WTC11 (cell line): Measurements from ENCODE around the gene ATP2C1. TPM values are rescaled to one million over a fixed set of nuclear protein-coding genes. Genes with fewer than 3 reads are reported as not detected.

ENCODE experiments used
- ATAC-seq: fragments of 200-7000 bp; cut with Tn5 transposase; 2 replicates; pipeline ENCODE4 v1.10.0; 2021; ENCODE audit warnings: mild to moderate bottlenecking, moderate library complexity
- CTCF ChIA-PET: fragments of 300-600 bp; sonication (Branson Sonifier 250); formaldehyde crosslinking; loops from one replicate; lab custom pipeline; 2021; ENCODE audit warnings: antibody characterized with exemption; lab: Charles Lee
- POLR2A ChIA-PET: fragments of 350-600 bp; sonication (Branson Sonifier 250); formaldehyde crosslinking; loops from one replicate; lab custom pipeline; 2021; ENCODE audit warnings: antibody characterized with exemption; lab: Charles Lee
- DNase-seq: peaks from one replicate; pipeline ENCODE4 v3.0.0; 2021; ENCODE audit warnings: low spot score
- H3K27ac Mint-ChIP-seq: 2 replicates; pipeline ENCODE4 v1.8.0; 2021; ENCODE audit warnings: mixed read lengths
- H3K27me3 Mint-ChIP-seq: 2 replicates; pipeline ENCODE4 v1.8.0; 2021; ENCODE audit warnings: low read depth, mild to moderate bottlenecking, moderate library complexity, mixed read lengths
- H3K36me3 Mint-ChIP-seq: 2 replicates; pipeline ENCODE4 v1.8.0; 2021; ENCODE audit warnings: mixed read lengths
- H3K4me1 Mint-ChIP-seq: 2 replicates; pipeline ENCODE4 v1.8.0; 2022; ENCODE audit warnings: mixed read lengths
- H3K4me3 Mint-ChIP-seq: 2 replicates; pipeline ENCODE4 v1.8.0; 2021; ENCODE audit warnings: mild to moderate bottlenecking, moderate library complexity, mixed read lengths
- H3K9me3 Mint-ChIP-seq: 2 replicates; pipeline ENCODE4 v1.8.0; 2021; ENCODE audit warnings: mixed read lengths
- CREB1 ChIP-seq: sonication (generic); formaldehyde crosslinking; IDR thresholded peaks from 2 replicates; pipeline ENCODE4 v1.8.0; 2023; ENCODE audit warnings: mild to moderate bottlenecking, missing genetic modification reagents
- GTF2I ChIP-seq: fragments of 250-450 bp; sonication (Bioruptor Pico); conservative IDR thresholded peaks from 2 replicates; pipeline ENCODE4 v1.4.0; 2021; ENCODE audit warnings: mild to moderate bottlenecking
- HMGA2 ChIP-seq: fragments of 250-450 bp; sonication (Bioruptor Pico); IDR thresholded peaks from 2 replicates; pipeline ENCODE4 v1.4.0; 2021; ENCODE audit warnings: mild to moderate bottlenecking, moderate library complexity
- JAZF1 ChIP-seq: fragments of 250-450 bp; sonication (Bioruptor Pico); IDR thresholded peaks from 2 replicates; pipeline ENCODE4 v1.9.0; 2021; ENCODE audit warnings: moderate library complexity, mild to moderate bottlenecking, inconsistent platforms
- MXD4 ChIP-seq: fragments of 250-450 bp; sonication (Bioruptor Pico); IDR thresholded peaks from 2 replicates; pipeline ENCODE4 v1.8.0; 2021; ENCODE audit warnings: mild to moderate bottlenecking, moderate library complexity, borderline replicate concordance
- NFATC4 ChIP-seq: fragments of 250-450 bp; sonication (Bioruptor Pico); IDR thresholded peaks from 2 replicates; pipeline ENCODE4 v1.9.0; 2021; ENCODE audit warnings: mild to moderate bottlenecking
- NFE2L1 ChIP-seq: sonication (generic); formaldehyde crosslinking; IDR thresholded peaks from 2 replicates; pipeline ENCODE4 v1.8.1; 2023; ENCODE audit warnings: missing genetic modification reagents
- OVOL2 ChIP-seq: fragments of 250-450 bp; sonication (Bioruptor Pico); IDR thresholded peaks from 2 replicates; pipeline ENCODE4 v1.9.0; 2021; ENCODE audit warnings: mild to moderate bottlenecking, borderline replicate concordance
- RORB ChIP-seq: fragments of 250-450 bp; sonication (Bioruptor Pico); IDR thresholded peaks from 2 replicates; pipeline ENCODE4 v1.9.0; 2021; ENCODE audit warnings: mild to moderate bottlenecking
- SMAD3 ChIP-seq: sonication (generic); formaldehyde crosslinking; IDR thresholded peaks from 2 replicates; pipeline ENCODE4 v1.8.0; 2022; ENCODE audit warnings: missing genetic modification reagents, mild to moderate bottlenecking, borderline replicate concordance
- SMAD4 ChIP-seq: sonication (generic); formaldehyde crosslinking; IDR thresholded peaks from 2 replicates; pipeline ENCODE4 v1.8.0; 2022; ENCODE audit warnings: mild to moderate bottlenecking, missing genetic modification reagents
- TCF7 ChIP-seq: sonication (generic); formaldehyde crosslinking; IDR thresholded peaks from 2 replicates; pipeline ENCODE4 v1.8.0; 2022; ENCODE audit warnings: mild to moderate bottlenecking, low read depth, missing genetic modification reagents, moderate library complexity
- TEAD4 ChIP-seq: sonication (generic); formaldehyde crosslinking; IDR thresholded peaks from 2 replicates; pipeline ENCODE4 v1.8.0; 2022; ENCODE audit warnings: mild to moderate bottlenecking, missing genetic modification reagents
- ZNF138 ChIP-seq: sonication (generic); formaldehyde crosslinking; conservative IDR thresholded peaks from 2 replicates; pipeline ENCODE4 v1.8.1; 2022; ENCODE audit warnings: mild to moderate bottlenecking, moderate library complexity, missing genetic modification reagents
- ZNF219 ChIP-seq: sonication (generic); formaldehyde crosslinking; IDR thresholded peaks from 2 replicates; pipeline ENCODE4 v1.8.0; 2023; ENCODE audit warnings: missing genetic modification reagents, mild to moderate bottlenecking, borderline replicate concordance
- ZNF232 ChIP-seq: sonication (generic); formaldehyde crosslinking; IDR thresholded peaks from 2 replicates; pipeline ENCODE4 v1.8.0; 2022; ENCODE audit warnings: mild to moderate bottlenecking, missing genetic modification reagents
- ZNF416 ChIP-seq: fragments of 250-450 bp; sonication (Bioruptor Pico); IDR thresholded peaks from 2 replicates; pipeline ENCODE4 v1.9.0; 2021; ENCODE audit warnings: mild to moderate bottlenecking, inconsistent platforms
- total RNA-seq: library from RNA; stranded (reverse); gene quantifications from 3 replicates; pipeline ENCODE4 v1.2.3, GENCODE V29; 2021
- TF ChIP-seq, protein P1 (sequence below): fragments of 250-450 bp; sonication (Bioruptor Pico); IDR thresholded peaks from 2 replicates; pipeline ENCODE4 v1.9.0; 2021; ENCODE audit warnings: mild to moderate bottlenecking
- TF ChIP-seq, protein P2 (sequence below): sonication (generic); formaldehyde crosslinking; IDR thresholded peaks from 2 replicates; pipeline ENCODE4 v1.8.0; 2022; ENCODE audit warnings: mild to moderate bottlenecking, missing genetic modification reagents
- TF ChIP-seq, protein P3 (sequence below): sonication (generic); formaldehyde crosslinking; IDR thresholded peaks from 2 replicates; pipeline ENCODE4 v1.8.0; 2023; ENCODE audit warnings: missing genetic modification reagents
- TF ChIP-seq, protein P4 (sequence below): fragments of 250-450 bp; sonication (Bioruptor Pico); IDR thresholded peaks from 2 replicates; pipeline ENCODE4 v1.9.0; 2021; ENCODE audit warnings: mild to moderate bottlenecking, borderline replicate concordance
- TF ChIP-seq, protein P5 (sequence below): fragments of 250-450 bp; sonication (Bioruptor Pico); IDR thresholded peaks from 2 replicates; pipeline ENCODE4 v1.9.0; 2021; ENCODE audit warnings: mild to moderate bottlenecking
- TF ChIP-seq, protein P6 (sequence below): sonication (generic); formaldehyde crosslinking; IDR thresholded peaks from 2 replicates; pipeline ENCODE4 v1.8.1; 2022; ENCODE audit warnings: mild to moderate bottlenecking, moderate library complexity, missing genetic modification reagents
- TF ChIP-seq, protein P7 (sequence below): sonication (generic); formaldehyde crosslinking; IDR thresholded peaks from 2 replicates; pipeline ENCODE4 v1.8.1; 2022; ENCODE audit warnings: mild to moderate bottlenecking, missing genetic modification reagents, moderate library complexity, borderline replicate concordance
- TF ChIP-seq, protein P8 (sequence below): sonication (generic); formaldehyde crosslinking; IDR thresholded peaks from 2 replicates; pipeline ENCODE4 v1.8.1; 2023; ENCODE audit warnings: mild to moderate bottlenecking, missing genetic modification reagents, moderate library complexity

Gene ATP2C1
- total RNA-seq, 1 experiment from 2014 or later, result 62.5 TPM

DNA sequence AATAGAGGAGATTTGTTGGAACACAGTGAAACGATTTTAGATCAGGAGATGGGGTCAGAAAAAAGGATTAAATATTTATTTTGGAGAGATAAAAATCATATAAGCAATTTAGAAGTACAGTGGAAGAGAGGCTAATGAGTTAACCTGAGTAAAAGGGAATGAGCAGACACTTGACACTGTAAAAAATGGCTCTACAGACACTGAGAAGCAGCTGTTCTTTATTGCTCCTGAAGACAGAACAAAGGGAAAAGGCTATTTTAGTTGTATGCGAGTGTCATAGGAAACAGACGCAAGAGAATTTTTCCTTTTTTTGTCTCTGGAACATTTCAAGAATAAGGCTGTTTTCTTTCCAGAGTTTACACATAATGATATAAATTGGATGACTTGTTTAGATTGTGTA lies 98.5 kb downstream of the ATP2C1 start:
- no peak for TF ChIP-seq CREB1
- TF ChIP-seq TCF7 (CRISPR knock-in tag), result no peak
- TF ChIP-seq, protein P1, sequence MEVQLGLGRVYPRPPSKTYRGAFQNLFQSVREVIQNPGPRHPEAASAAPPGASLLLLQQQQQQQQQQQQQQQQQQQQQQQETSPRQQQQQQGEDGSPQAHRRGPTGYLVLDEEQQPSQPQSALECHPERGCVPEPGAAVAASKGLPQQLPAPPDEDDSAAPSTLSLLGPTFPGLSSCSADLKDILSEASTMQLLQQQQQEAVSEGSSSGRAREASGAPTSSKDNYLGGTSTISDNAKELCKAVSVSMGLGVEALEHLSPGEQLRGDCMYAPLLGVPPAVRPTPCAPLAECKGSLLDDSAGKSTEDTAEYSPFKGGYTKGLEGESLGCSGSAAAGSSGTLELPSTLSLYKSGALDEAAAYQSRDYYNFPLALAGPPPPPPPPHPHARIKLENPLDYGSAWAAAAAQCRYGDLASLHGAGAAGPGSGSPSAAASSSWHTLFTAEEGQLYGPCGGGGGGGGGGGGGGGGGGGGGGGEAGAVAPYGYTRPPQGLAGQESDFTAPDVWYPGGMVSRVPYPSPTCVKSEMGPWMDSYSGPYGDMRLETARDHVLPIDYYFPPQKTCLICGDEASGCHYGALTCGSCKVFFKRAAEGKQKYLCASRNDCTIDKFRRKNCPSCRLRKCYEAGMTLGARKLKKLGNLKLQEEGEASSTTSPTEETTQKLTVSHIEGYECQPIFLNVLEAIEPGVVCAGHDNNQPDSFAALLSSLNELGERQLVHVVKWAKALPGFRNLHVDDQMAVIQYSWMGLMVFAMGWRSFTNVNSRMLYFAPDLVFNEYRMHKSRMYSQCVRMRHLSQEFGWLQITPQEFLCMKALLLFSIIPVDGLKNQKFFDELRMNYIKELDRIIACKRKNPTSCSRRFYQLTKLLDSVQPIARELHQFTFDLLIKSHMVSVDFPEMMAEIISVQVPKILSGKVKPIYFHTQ (CRISPR knock-in tag), result no peak
- TF ChIP-seq NFE2L1 (CRISPR knock-in tag), result no peak
- TF ChIP-seq JAZF1 (CRISPR knock-in tag), result no peak
- no peak for TF ChIP-seq OVOL2 (CRISPR knock-in tag)
- TF ChIP-seq ZNF416 (CRISPR knock-in tag), result no peak
- no peak for TF ChIP-seq GTF2I (CRISPR knock-in tag)
- TF ChIP-seq ZNF219 (CRISPR knock-in tag), result no peak
- no peak for TF ChIP-seq SMAD3 (CRISPR knock-in tag)
- TF ChIP-seq ZNF138, result no peak
- no peak for TF ChIP-seq MXD4 (CRISPR knock-in tag)
- TF ChIP-seq, protein P2, sequence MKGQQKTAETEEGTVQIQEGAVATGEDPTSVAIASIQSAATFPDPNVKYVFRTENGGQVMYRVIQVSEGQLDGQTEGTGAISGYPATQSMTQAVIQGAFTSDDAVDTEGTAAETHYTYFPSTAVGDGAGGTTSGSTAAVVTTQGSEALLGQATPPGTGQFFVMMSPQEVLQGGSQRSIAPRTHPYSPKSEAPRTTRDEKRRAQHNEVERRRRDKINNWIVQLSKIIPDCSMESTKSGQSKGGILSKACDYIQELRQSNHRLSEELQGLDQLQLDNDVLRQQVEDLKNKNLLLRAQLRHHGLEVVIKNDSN (CRISPR knock-in tag), result no peak
- TF ChIP-seq SMAD4 (CRISPR knock-in tag), result no peak
- TF ChIP-seq RORB (CRISPR knock-in tag), result no peak
- TF ChIP-seq ZNF232, result no peak
- TF ChIP-seq, protein P3, sequence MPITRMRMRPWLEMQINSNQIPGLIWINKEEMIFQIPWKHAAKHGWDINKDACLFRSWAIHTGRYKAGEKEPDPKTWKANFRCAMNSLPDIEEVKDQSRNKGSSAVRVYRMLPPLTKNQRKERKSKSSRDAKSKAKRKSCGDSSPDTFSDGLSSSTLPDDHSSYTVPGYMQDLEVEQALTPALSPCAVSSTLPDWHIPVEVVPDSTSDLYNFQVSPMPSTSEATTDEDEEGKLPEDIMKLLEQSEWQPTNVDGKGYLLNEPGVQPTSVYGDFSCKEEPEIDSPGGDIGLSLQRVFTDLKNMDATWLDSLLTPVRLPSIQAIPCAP, result no peak
- TF ChIP-seq, protein P4, sequence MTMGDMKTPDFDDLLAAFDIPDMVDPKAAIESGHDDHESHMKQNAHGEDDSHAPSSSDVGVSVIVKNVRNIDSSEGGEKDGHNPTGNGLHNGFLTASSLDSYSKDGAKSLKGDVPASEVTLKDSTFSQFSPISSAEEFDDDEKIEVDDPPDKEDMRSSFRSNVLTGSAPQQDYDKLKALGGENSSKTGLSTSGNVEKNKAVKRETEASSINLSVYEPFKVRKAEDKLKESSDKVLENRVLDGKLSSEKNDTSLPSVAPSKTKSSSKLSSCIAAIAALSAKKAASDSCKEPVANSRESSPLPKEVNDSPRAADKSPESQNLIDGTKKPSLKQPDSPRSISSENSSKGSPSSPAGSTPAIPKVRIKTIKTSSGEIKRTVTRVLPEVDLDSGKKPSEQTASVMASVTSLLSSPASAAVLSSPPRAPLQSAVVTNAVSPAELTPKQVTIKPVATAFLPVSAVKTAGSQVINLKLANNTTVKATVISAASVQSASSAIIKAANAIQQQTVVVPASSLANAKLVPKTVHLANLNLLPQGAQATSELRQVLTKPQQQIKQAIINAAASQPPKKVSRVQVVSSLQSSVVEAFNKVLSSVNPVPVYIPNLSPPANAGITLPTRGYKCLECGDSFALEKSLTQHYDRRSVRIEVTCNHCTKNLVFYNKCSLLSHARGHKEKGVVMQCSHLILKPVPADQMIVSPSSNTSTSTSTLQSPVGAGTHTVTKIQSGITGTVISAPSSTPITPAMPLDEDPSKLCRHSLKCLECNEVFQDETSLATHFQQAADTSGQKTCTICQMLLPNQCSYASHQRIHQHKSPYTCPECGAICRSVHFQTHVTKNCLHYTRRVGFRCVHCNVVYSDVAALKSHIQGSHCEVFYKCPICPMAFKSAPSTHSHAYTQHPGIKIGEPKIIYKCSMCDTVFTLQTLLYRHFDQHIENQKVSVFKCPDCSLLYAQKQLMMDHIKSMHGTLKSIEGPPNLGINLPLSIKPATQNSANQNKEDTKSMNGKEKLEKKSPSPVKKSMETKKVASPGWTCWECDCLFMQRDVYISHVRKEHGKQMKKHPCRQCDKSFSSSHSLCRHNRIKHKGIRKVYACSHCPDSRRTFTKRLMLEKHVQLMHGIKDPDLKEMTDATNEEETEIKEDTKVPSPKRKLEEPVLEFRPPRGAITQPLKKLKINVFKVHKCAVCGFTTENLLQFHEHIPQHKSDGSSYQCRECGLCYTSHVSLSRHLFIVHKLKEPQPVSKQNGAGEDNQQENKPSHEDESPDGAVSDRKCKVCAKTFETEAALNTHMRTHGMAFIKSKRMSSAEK (CRISPR knock-in tag), result no peak
- TF ChIP-seq, protein P5, sequence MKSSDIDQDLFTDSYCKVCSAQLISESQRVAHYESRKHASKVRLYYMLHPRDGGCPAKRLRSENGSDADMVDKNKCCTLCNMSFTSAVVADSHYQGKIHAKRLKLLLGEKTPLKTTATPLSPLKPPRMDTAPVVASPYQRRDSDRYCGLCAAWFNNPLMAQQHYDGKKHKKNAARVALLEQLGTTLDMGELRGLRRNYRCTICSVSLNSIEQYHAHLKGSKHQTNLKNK (CRISPR knock-in tag), result no peak
- ATAC-seq (no peak), DNase-seq (no peak)
- ChIA-PET CTCF (no interaction called here), POLR2A (no interaction called here)
- Mint-ChIP-seq H3K27me3 (no peaks in the 10 kb centered on the region), H3K4me3 (no peak overlapping the region), H3K4me1 (peaks cover 3% of the 10 kb centered on the region; the same call in 1 of the 2 replicates), H3K9me3 (peaks cover 4% of the 10 kb centered on the region), H3K36me3 (peaks cover 23% of the 10 kb centered on the region), H3K27ac (no peak overlapping the region)

DNA sequence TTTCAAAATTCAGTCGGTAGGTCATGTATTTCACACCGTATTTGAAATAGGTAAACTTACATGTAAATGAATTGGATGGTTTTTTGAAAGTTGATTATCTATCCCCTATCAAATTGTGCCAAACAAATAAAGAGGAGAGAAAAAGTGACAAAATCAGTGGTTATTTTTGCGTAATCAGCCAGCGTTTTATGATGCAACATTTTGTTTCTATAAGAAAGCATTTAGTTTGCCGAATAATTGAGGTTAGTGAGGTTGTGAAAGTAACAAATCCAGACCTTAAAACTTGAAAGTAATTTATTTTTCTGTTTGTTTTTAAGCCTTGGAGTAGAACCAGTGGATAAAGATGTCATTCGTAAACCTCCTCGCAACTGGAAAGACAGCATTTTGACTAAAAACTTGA lies 103.4 kb downstream of the ATP2C1 start:
- H3K27me3 Mint-ChIP-seq, result no peaks in the 10 kb centered on the region
- H3K27ac Mint-ChIP-seq, result no peak overlapping the region
- CTCF ChIA-PET, result no interaction called here
- POLR2A ChIA-PET, result no interaction called here
- H3K9me3 Mint-ChIP-seq, result no peaks in the 10 kb centered on the region
- ATAC-seq (no peak), DNase-seq (no peak)
- H3K4me3 Mint-ChIP-seq, result no peak overlapping the region
- peaks cover 26% of the 10 kb centered on the region for H3K36me3 Mint-ChIP-seq
- H3K4me1 Mint-ChIP-seq, result no peaks in the 10 kb centered on the region
- no peak for TF ChIP-seq TEAD4 (CRISPR knock-in tag)
- TF ChIP-seq, protein P2 (CRISPR knock-in tag), result no peak
- TF ChIP-seq, protein P6, sequence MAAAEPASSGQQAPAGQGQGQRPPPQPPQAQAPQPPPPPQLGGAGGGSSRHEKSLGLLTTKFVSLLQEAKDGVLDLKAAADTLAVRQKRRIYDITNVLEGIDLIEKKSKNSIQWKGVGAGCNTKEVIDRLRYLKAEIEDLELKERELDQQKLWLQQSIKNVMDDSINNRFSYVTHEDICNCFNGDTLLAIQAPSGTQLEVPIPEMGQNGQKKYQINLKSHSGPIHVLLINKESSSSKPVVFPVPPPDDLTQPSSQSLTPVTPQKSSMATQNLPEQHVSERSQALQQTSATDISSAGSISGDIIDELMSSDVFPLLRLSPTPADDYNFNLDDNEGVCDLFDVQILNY (CRISPR knock-in tag), result no peak
- TF ChIP-seq, protein P7, sequence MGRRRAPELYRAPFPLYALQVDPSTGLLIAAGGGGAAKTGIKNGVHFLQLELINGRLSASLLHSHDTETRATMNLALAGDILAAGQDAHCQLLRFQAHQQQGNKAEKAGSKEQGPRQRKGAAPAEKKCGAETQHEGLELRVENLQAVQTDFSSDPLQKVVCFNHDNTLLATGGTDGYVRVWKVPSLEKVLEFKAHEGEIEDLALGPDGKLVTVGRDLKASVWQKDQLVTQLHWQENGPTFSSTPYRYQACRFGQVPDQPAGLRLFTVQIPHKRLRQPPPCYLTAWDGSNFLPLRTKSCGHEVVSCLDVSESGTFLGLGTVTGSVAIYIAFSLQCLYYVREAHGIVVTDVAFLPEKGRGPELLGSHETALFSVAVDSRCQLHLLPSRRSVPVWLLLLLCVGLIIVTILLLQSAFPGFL, result no peak
- TF ChIP-seq ZNF138, result no peak
- no peak for TF ChIP-seq HMGA2 (CRISPR knock-in tag)
- TF ChIP-seq, protein P8, sequence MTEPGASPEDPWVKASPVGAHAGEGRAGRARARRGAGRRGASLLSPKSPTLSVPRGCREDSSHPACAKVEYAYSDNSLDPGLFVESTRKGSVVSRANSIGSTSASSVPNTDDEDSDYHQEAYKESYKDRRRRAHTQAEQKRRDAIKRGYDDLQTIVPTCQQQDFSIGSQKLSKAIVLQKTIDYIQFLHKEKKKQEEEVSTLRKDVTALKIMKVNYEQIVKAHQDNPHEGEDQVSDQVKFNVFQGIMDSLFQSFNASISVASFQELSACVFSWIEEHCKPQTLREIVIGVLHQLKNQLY (CRISPR knock-in tag), result no peak
- TF ChIP-seq NFATC4 (CRISPR knock-in tag), result no peak
